GM21576 (cell line): ENCODE results near the gene XPC.
"Not testable (repeated sequence)": the region's sequence is repeated elsewhere in the genome, so short reads cannot be mapped to it uniquely, and the experiment has no call there.

Experiments
- ATAC-seq: cut with Tn5 transposase; IDR thresholded peaks from one replicate; pipeline ENCODE4 v1.9.1; 2021; ENCODE audit warnings: mild to moderate bottlenecking, moderate library complexity; ENCODE audit not compliant: unreplicated experiment

Gene XPC

DNA sequence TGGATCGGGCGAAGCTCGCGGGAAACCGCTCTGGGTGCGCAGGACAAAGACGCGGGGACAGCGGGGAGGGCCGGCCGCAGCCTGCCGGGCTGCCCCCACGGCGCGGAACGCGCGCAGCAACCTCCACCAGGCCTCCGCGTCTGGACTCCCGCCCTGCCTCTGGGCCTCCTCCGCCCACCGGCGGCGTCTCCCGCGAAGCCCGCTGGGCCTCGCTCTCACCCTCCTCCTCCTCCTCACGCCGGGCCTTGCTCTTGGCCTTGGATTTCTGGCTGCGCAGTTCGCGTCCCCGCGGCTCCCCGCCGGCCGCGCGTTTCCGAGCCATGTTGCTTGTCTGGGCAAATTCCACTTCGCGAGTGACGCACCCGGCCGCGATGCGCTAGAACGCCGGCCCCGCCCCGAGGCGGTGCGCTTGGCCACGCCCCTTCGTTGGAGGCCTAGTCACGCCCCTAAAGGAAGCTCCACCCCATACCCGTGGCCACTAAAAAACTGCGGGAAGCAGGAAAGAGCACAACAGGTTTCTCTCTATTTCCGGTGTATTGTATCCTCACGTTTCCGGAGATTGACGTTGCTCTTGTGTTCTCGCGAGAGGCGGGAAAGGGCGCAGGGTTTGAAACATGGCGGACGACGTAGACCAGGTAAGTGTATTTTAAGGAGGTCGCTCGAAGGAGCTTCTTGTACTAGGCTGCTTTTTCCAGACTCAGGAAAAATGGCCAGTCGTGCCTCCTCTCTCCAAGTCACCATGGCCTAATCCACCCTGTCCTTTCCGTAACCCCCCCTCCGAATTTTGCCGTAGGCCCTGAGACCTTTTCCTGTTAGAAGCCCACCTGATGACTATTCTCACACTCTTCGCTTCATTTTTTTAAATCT is at the start of gene XPC, which contains the start of gene LSM3:
TSS of gene XPC (minus strand) at position 355 of the 867 bp plus-strand sequence. CDS start at position 322, 33 bp downstream.
TSS of gene LSM3 (plus strand) at position 571 of the 867 bp plus-strand sequence. CDS start at position 615, 44 bp downstream.
- peak; percentile 91 for ATAC-seq

DNA sequence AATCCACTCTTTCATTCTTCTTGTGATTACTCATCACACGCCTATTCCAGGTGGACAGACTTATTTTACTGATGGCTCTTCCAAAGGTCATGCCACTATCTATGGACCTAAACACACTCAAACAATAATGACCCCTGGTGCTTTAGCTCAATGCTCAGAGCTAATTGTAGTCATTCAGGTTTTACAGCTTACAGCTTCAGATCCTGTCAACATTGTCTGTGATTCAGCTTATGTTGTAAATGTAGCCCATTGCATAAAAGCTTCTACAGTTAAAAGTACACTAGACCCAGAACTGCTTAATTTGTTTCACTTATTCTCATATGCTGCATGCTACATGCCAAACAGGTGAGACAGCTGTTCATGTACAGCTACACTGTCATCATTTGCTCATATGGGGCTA is 49.5 kb upstream of the XPC start:
- no peak for ATAC-seq

DNA sequence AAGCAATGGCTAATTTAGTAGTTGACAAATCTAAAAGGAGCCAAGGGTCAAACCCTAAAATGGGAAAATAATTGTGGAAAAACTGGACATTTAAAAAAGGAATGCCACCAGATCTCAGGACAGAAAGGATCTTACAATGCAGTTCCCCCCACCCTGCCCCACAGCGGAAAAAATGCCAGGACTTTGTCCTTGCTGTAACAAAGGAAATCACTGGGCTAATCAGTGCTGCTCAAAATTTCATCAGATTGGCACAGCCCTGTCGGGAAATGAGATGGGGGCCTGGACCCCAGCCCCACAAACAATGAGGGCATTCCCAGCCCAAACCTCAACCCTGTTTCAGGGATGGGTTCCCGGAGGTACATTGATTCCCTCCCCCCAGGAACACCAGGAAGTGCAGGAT is 48.0 kb upstream of the XPC start:
- not testable (repeated sequence) for ATAC-seq

DNA sequence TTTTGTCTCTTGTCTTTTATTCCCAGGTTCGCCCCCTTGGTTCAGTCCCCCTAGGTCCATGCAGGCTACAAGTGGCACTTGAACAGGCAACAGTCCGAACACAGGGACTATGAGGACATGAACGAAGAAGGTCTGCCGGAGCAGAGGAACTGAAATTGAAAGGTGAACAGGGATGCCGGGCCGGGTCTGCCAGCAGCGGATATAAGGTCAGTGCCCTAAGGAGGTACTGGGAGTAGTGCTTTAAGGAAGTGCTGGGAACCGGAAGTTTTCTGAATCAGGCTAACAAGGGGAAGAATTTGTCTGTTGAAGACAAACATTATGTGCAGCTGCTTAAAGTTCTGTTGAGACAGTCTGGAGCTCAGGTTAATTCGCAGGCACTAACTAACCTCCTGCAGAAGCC is 47.0 kb upstream of the XPC start:
- no peak for ATAC-seq

DNA sequence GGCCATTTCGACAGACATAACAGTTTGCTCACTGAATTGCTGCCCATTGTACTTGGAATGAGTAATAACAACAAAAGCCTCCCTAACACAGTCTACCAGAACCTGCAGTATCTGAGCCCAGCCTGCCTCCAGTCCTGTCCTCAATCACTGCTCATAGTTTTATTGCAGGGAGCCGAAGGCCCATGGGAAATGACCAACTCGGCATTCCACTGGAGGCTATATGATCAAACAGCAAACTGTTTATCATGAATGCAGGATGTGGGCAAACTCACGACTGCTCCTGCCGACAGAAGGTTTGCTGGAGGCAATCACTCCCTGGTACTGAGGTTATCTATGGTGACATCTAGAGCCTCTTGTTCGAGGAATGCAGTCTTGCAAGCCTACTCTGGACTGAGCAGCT is 46.5 kb upstream of the XPC start:
- no peak for ATAC-seq

DNA sequence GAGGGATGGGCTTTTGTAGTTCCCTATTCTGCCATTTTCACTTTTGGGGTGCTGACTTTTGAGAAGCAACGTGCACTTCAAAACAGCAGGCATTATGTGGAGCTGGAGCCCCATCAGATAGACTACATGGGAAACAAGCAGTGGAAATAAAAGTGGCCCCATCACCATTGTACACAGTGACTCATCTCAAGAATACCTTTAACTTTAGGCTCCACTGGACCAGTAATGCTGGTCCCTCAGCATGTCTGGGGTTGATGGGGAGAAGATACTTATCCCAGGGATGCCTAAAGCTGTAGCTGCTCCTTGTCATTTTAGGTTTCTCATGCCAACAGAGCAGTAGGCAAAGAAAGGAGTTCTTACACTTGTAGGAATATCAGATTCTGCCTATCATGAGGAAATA is 45.2 kb upstream of the XPC start:
- no peak for ATAC-seq

DNA sequence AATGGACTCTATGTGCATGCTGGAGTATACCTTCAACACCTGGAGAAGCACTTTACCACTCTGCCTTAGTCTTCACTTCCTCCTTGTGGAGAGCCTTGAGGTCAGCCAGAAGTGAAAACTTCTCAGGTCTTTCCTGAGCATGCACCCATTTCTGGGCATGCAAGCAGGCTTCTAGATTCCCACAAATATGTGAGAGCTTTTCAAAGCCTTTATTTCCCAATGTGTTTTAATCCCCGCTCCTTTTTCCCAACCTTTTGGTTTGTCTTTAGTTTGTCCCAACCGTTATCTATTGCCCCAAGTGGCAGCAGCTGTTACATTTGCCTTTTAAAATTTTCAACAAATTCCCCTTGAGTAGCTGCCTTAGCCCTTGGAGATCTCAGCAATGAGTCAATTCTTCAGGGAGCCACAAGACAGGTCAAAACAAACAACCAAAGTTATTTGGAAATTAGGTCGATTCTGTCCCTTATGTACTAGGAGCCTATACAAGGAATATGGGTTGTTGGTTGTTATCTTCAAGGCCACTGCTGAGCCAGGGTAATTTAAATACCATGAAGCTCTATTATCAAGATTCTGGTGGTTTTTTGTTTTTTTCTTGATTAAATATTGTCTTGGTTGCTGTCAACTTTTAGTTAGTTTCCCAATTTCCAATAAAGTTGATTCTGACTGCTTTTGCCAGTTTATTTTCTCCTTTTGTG is 44.6 kb upstream of the XPC start:
- ATAC-seq = no peak

DNA sequence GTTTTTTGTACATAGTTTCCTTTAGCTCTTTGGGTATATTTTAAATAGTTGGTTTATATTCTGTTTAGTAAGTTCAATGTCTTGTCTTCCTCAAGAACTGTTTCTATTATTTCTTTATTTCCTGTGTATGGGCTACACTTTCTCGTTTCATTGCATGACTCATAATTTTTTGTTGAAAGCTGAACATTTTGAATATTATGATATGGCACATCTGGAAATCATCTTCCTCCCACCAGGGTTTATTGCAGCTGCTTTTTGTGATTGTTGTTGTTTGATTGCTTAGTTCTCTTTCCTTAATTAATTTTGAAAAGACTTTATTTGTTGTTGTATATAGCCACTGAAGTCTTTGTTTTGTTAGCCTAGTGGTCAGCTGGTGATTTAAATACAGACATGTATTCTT is 44.1 kb upstream of the XPC start:
- no peak for ATAC-seq

DNA sequence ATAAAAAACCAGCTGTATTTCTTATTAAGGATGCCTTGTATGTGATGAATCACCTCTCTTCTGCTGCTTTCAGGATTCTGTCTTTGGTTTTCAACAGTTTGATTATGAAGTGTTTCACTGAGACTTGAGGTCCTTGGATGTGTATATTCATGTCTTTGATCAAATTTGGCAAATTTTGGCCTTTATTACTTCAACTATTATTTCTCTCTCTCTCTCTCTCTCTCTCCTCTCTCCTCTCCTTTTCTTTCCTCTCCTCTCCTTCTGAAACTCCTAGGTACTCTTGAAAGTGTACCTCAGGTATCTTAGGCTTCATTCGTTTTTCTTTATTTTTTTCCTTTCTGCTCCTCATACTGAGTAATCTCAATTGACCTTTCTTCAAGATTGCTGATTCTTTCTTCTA is 43.5 kb upstream of the XPC start:
- no peak for ATAC-seq

DNA sequence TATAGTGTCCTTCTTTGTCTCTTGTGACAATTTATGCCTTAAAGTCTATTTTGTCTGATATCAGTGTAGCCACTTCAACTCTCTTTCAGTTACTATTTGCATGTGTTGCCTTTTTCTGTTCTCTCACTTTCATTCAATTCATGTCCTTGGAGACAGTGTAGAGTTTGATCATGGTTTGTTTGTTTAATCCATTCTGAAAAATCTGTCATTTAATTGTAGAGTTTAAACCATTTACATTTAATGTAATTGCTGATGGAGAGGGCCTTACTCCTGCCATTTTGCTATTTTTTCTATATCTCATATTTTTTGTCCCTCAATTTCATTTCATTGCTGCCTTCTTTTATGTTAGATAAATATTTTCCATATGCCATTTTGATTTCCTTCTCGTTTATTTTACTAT is 42.5 kb upstream of the XPC start:
- ATAC-seq = no peak

DNA sequence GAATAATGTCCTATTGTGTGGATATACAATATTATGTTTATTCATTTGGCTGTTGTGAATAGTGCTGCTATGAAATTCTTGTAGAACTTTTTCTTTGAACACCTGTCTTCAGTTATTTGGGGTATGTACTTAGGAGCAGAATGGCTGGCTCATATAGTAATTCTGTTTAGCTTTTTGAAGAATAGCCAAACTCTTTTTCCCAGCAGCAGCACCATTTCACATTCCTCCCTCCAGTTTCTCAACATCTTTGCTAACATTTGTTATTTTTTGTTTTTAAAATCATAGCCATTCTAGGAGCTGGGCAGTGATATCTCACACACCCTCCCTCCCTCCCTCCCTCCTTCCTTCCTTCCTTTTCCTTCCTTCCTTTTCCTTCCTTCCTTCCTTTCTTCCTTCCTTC is 40.0 kb upstream of the XPC start:
- ATAC-seq = no peak

DNA sequence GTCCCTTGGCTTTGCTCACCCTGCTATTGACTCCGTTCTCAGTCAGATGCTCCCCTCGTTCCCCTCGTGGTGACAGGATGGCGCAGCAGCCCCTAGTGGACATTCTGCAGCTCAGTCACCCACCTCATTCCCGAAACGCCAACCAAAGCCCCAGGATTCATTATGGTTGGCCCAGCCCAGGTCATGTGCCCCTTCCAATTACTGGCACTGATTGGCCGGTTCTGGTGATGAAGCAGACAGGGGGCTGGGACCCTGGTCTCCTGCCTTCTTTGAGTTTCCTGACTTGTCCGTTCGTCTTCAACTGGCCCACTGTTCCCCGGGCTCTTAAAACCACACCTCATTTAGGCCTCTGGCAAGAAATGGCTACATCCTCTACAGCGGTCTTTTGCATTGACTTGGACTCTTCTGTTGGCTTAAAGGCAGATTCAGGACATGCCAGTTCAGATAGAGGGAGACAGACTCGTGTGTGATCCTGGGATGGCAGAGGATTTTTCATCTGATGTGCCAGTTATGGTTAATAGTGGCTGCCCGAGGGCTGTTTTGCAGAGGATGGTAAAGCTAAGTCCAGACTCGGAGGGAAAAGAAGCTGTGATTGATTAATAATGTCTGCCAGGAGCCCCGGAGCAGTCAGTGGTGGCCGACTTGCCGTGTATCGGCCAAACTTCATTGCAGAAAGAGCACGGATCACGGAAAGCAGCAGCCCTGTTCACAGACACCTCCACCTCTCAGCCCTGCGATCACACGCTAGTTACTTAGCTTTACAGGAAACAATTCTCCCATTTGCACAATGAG is 38.1 kb upstream of the XPC start:
- no peak for ATAC-seq

DNA sequence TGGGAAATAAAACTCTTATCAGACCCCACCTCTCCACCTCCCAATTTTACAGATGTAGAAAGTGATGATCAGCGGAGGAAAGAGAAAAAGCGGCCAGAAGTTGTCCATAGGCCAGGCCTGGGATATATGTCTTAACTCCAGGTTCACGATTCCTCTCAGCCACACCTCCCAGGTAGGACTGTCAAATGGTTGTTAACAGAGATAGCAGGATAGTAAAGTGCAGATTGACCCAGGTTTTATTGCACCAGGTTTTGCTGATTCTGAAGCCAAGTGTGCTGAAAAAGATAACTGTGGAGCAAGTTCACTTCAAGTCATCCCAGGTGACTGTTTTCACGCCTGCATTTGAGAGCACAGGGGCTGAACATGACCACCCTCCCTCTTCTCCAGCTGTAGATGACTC is 36.4 kb upstream of the XPC start:
- no peak for ATAC-seq

DNA sequence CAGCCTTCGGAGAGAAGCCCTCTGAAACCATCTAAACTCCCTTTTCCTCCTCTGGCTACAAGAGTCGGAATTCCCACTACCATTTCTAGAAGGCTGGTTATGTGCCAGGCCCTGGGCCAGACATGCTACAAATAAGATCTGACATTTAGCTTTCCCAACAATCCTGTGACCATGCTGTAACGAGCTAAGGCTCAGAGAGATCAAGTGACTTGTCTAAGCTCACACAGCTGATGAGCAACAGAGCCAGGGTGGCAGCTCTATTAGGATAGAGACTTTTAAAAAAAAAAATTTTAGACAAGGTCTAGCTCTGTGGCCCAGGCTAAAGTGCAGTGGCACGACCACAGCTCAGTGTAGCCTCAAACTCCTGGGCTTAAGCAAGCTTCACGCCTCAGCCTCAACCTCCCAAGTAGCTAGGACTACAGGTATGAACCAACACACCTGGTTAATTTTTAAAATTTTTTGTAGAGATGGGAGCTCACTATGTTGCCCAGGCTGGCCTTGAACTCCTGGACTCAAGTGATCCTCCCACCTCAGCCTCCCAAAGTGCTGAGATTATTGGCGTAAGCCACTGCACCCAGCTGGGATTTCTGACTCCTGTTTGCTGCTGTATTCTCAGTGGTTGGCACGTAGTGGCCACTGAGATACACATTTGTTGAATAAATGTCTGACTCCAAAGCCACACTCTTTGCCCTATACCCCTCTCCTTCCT is 34.8 kb upstream of the XPC start:
- ATAC-seq = no peak

DNA sequence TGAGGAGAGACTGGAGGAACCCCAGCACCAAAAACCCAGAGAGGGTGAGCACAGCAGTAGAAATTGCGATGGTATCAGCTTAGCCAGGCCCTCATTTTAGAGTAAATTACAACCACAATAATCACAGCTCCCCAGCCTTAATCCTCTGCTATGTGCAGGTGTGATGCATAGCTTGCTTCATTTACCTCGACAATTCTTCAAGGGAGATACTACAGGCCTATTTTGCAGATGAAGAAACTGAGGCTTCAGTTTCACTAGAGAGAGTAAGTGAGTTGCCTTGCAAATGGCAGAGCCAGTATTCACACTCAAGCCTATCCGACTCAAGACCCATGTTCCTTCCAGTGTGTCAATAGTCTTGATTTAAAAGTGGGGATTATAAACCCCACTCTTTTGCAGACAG is 33.6 kb upstream of the XPC start:
- ATAC-seq = no peak

DNA sequence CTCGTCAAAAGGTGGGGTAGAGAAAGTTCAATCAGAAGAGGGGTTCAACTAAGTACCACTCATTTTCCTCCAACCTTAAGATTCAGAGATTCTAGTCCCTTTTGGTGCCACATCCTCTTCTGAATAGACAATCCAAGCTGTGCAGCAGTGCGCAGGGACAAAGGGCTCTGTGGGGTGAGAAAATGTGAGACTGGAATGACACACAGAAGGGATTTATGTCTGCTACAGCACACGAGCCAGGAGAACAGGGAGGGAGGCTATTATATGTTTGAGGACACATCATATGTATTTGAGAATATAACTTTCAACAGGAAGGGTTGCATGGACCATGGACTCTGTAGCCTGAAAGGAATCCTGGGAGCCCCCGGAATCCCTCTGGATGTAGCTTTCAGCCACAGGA is 33.2 kb upstream of the XPC start:
- ATAC-seq = no peak

DNA sequence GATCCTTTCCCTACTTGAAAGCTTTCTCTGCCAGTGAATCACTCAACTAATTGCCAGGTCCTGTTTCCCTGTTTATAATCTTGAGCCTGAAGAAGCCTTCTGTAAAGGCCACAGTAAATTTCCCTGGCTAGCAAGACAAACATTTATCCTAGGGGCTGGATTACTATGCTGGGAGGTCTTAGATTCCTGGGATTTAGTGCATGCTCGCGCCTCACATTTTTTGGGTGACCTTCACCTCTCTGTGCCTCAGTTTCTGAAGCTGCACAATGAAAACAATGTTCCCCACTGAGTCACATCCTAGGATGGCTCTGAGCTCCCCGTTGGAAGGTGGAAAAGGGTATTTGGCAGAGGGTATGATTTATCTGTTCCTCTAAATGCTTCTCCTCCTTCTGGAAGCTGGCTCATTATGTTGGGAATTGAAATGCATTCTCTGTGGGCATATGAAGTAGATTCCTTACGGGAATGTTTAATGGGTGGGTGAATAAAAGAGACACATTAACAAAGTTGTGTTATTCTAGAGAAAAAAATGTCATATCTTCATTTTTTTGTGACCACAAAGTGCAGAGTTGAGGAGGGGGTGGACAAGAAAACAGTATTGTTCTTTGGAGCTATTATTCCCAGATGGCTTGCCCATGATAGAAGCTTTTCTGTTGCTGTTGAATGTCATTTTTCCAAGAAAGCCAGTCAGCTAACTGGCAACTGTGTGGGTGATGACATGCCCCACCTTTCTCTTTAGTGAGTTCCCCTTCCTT is 32.6 kb upstream of the XPC start:
- no peak for ATAC-seq

DNA sequence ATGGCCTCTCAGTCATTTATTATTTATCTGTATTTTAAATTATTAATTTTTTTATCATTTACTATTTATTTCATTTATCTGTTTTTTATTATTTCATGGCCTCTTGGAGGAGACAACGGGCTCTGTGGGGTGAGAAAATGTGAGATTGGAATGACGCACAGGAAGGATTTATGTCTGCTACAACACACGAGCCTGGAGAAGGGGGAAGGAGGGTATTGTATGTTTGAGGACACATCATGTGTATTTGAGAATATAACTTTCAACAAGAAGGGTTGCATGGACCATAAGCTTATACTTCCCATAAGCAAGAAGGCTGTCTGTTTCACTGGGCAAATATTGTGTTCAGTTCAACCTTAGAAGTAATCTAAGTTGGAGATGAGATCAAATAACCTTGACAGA is 31.9 kb upstream of the XPC start:
- ATAC-seq = no peak

DNA sequence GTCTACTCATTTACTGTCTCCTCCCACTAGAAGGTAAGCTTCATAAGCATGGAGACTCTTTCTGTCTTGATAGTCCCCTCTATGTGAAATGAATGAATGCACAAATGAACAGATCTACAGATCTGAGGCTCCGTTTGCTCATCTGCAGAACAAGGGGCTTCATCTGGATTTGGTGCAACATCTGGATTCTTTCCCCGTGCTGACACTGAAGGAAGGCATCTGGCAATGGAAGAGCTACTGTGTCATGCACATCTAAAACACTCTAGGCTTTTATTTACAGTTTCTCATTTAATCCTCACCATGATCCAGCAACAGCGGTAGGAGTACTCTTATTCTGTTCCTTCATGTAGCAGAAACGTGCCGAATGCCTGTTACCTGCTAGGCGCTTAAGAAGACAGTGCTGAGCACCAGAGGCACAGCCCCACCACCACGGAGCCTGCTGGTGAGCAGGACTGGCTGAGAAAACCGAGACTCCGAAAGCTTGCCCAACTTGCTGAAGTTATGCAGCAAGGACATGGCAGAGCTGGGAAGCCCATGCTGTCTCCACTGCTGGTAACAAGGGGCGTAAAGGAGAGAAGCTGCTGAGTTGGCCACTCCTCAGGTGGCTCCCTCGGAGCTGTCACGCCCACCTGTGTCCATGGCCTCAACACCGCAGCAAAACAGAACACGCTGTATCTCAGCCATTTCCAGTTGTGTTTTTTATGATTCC is 31.3 kb upstream of the XPC start:
- ATAC-seq = no peak

DNA sequence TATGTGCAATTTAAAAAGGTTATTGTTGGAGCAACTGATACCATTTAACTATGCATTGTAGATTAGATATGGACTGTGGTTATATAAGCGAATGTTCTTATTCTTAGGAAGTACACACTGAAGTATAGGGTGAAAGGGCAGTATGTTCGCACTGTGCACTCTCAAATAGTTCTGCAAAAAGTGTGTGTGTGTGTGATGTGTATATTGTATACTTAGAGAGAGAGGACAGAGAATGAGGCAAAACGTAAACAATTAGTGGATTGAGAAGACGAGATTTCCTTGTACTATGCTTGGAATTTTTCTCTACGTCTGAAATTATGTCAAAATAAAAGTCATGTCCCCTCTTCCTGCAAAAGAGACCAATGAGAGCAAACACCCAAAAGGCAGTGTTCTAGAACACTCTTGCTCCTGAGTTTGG is 30.6 kb upstream of the XPC start:
- ATAC-seq = no peak
